HepG2 (cell line): ENCODE results near the gene ZBTB47. TPM values are rescaled to one million over a fixed set of nuclear protein-coding genes. Genes with fewer than 3 reads are reported as not detected.

ENCODE experiments used
- ATAC-seq: fragments of 200-7000 bp; cut with Tn5 transposase; 3 replicates; pipeline ENCODE4 v1.9.1; 2020; ENCODE audit warnings: mild to moderate bottlenecking, moderate library complexity
- BruUV-seq: library from RNA; stranded (reverse); fragments of 400-500 nt; replicated peaks from 2 replicates; lab custom pipeline; 2021; lab: Mats Ljungman, UMichigan
- CTCF ChIA-PET: fragments of 300-600 bp; formaldehyde crosslinking; extraction: SDS; loops from one replicate; lab custom pipeline; 2021; ENCODE audit warnings: low total read pairs, inconsistent platforms, low intra/inter-chr PET ratio; lab: Yijun Ruan, JAX
- POLR2A ChIA-PET: fragments of 350-600 bp; sonication (Branson Sonifier 250); formaldehyde crosslinking; loops from one replicate; lab custom pipeline; 2020; ENCODE audit warnings: antibody characterized with exemption, inconsistent platforms; lab: Yijun Ruan, JAX
- DNase-seq: peaks from one replicate; pipeline ENCODE4 v3.0.0-alpha.2; 2015; ENCODE audit warnings: low spot score
- FAIRE-seq: peaks from 3 replicates; lab custom pipeline; 2011; peaks lifted over from hg19 to GRCh38; lab: Jason Lieb, UNC
- H2AFZ ChIP-seq: one replicate; pipeline ENCODE4 v1.6.1; 2011; ENCODE audit warnings: low read length, inconsistent platforms
- H3K27ac ChIP-seq: fragments of 300-600 bp; 3 replicates; pipeline ENCODE4 v1.8.0; 2011; ENCODE audit warnings: mixed run types, mild to moderate bottlenecking, mixed read lengths, low read length, inconsistent platforms; ENCODE audit not compliant: insufficient read depth; ENCODE audit errors: extremely low read length
- H3K27me3 ChIP-seq, 2 experiments: fragments of 200-600 bp in 1 of 2; 2 replicates in 1 of 2; 3 replicates in 1 of 2; pipeline versions ENCODE4 v1.6.0 to v1.8.0; 2011; ENCODE audit warnings: low read length in 2 of 2, mild to moderate bottlenecking in 2 of 2, moderate library complexity in 2 of 2, inconsistent platforms in 1 of 2; ENCODE audit not compliant: insufficient read depth in 2 of 2, control insufficient read depth in 1 of 2
- H3K36me3 ChIP-seq, 2 experiments: fragments of 200-600 bp in 1 of 2; replicated peaks in 1 of 2; 2 replicates in 1 of 2; 3 replicates in 1 of 2; pipeline versions ENCODE4 v1.5.1 to v1.8.0; 2011; ENCODE audit warnings: low read length in 2 of 2, inconsistent platforms in 1 of 2; ENCODE audit not compliant: insufficient read depth in 2 of 2, control insufficient read depth in 1 of 2
- H3K4me1 ChIP-seq: 2 replicates; pipeline ENCODE4 v1.5.1; 2012; ENCODE audit warnings: low read length, inconsistent platforms; ENCODE audit not compliant: insufficient read depth
- H3K4me2 ChIP-seq: 2 replicates; pipeline ENCODE4 v1.6.0; 2011; ENCODE audit warnings: low read depth, low read length, inconsistent platforms
- H3K4me3 ChIP-seq, 3 experiments: fragments of 200-600 bp in 1 of 3; sonication (generic), shearing (Covaris generic) in 1 of 3; replicated peaks in 1 of 3; 2 replicates each; pipeline ENCODE4 v1.5.1; 2011 to 2016; ENCODE audit warnings: low read length in 3 of 3, inconsistent platforms in 2 of 3, low read depth in 2 of 3, mild to moderate bottlenecking in 2 of 3, control low read depth in 1 of 3, mixed read lengths in 1 of 3; ENCODE audit not compliant: insufficient read depth in 1 of 3
- H3K79me2 ChIP-seq: one replicate; pipeline ENCODE4 v1.6.1; 2011; ENCODE audit warnings: low read length, inconsistent platforms; ENCODE audit not compliant: insufficient read depth
- H3K9ac ChIP-seq: 2 replicates; pipeline ENCODE4 v1.6.0; 2011; ENCODE audit warnings: mild to moderate bottlenecking, low read depth, low read length, inconsistent platforms; ENCODE audit not compliant: insufficient read depth
- H3K9me3 ChIP-seq: 2 replicates; pipeline ENCODE4 v1.5.1; 2012; ENCODE audit warnings: mild to moderate bottlenecking, low read length
- H4K20me1 ChIP-seq: 2 replicates; pipeline ENCODE4 v1.6.0; 2011; ENCODE audit warnings: inconsistent platforms, mild to moderate bottlenecking, low read length, moderate library complexity; ENCODE audit not compliant: insufficient read depth
- ATRX ChIP-seq: sonication (generic); formaldehyde crosslinking; IDR thresholded peaks from 2 replicates; pipeline ENCODE4 v1.4.0; 2020; ENCODE audit warnings: missing genetic modification reagents, borderline replicate concordance
- CREM ChIP-seq, 2 experiments: sonication (generic) in 1 of 2; formaldehyde crosslinking in 1 of 2; IDR thresholded peaks; 2 replicates each; pipeline versions ENCODE4 v1.4.0 to v1.6.1; 2016 to 2020; ENCODE audit warnings: antibody characterized with exemption in 1 of 2, mild to moderate bottlenecking in 1 of 2, missing genetic modification reagents in 1 of 2
- ELF4 ChIP-seq: sonication (generic); formaldehyde crosslinking; IDR thresholded peaks from 2 replicates; pipeline ENCODE4 v1.5.0; 2020; ENCODE audit warnings: missing genetic modification reagents, mild to moderate bottlenecking, moderate library complexity, borderline replicate concordance
- FOXP4 ChIP-seq: sonication (generic); formaldehyde crosslinking; IDR thresholded peaks from 2 replicates; pipeline ENCODE4 v1.4.0; 2020; ENCODE audit warnings: missing genetic modification reagents
- HMG20A ChIP-seq: IDR thresholded peaks from 2 replicates; pipeline ENCODE4 v1.6.1; 2016; ENCODE audit warnings: borderline replicate concordance
- HNRNPK ChIP-seq: fragments of 200-400 bp; formaldehyde crosslinking; IDR thresholded peaks from 2 replicates; pipeline ENCODE4 v1.6.1; 2018; ENCODE audit warnings: low read length, low read depth, moderate library complexity, mild to moderate bottlenecking; ENCODE audit not compliant: poor library complexity, severe bottlenecking
- HNRNPUL1 ChIP-seq: fragments of 200-400 bp; formaldehyde crosslinking; IDR thresholded peaks from 2 replicates; pipeline ENCODE4 v1.6.1; 2017; ENCODE audit warnings: low read depth, mild to moderate bottlenecking, low read length, moderate library complexity
- LCORL ChIP-seq, 2 experiments: fragments of 450-650 bp in 1 of 2; sonication (generic) in 1 of 2; formaldehyde crosslinking in 1 of 2; IDR thresholded peaks; 2 replicates each; pipeline versions ENCODE4 v1.5.0 to v1.6.1; 2017 to 2020; ENCODE audit warnings: antibody characterized with exemption in 1 of 2, missing genetic modification reagents in 1 of 2
- RELA ChIP-seq: sonication (generic); formaldehyde crosslinking; IDR thresholded peaks from 2 replicates; pipeline ENCODE4 v1.4.0; 2020; ENCODE audit warnings: missing genetic modification reagents
- REPIN1 ChIP-seq: sonication (generic); formaldehyde crosslinking; IDR thresholded peaks from 2 replicates; pipeline ENCODE4 v1.8.0; 2022; ENCODE audit warnings: missing genetic modification reagents, low read depth, mild to moderate bottlenecking, borderline replicate concordance
- SRF ChIP-seq: IDR thresholded peaks from 2 replicates; pipeline ENCODE4 v1.6.1; 2011; ENCODE audit warnings: mild to moderate bottlenecking, low read depth, low read length, moderate library complexity
- ZMAT5 ChIP-seq: sonication (generic); formaldehyde crosslinking; IDR thresholded peaks from 2 replicates; pipeline ENCODE4 v1.5.0; 2020; ENCODE audit warnings: mild to moderate bottlenecking, low read depth, missing genetic modification reagents, borderline replicate concordance
- ZNF232 ChIP-seq: sonication (generic); formaldehyde crosslinking; IDR thresholded peaks from 2 replicates; pipeline ENCODE4 v1.4.0; 2020; ENCODE audit warnings: missing genetic modification reagents, borderline replicate concordance
- ZNF33A ChIP-seq: sonication (generic); formaldehyde crosslinking; IDR thresholded peaks from 2 replicates; pipeline ENCODE4 v1.5.1; 2020; ENCODE audit warnings: missing genetic modification reagents, mild to moderate bottlenecking, moderate library complexity, borderline replicate concordance
- ZNF576 ChIP-seq: sonication (generic); formaldehyde crosslinking; IDR thresholded peaks from 2 replicates; pipeline ENCODE4 v1.4.0; 2020; ENCODE audit warnings: mild to moderate bottlenecking, missing genetic modification reagents
- ZNF672 ChIP-seq: sonication (generic); formaldehyde crosslinking; IDR thresholded peaks from 2 replicates; pipeline ENCODE4 v1.8.1; 2022; ENCODE audit warnings: missing genetic modification reagents
- ZNF674 ChIP-seq: sonication (generic); formaldehyde crosslinking; IDR thresholded peaks from 2 replicates; pipeline ENCODE4 v1.5.0; 2020; ENCODE audit warnings: low read depth, mild to moderate bottlenecking, missing genetic modification reagents
- ZNF691 ChIP-seq: sonication (generic); formaldehyde crosslinking; IDR thresholded peaks from 2 replicates; pipeline ENCODE4 v1.4.0; 2020; ENCODE audit warnings: missing genetic modification reagents, low read depth, mild to moderate bottlenecking, borderline replicate concordance
- ZNF761 ChIP-seq: sonication (generic); formaldehyde crosslinking; conservative IDR thresholded peaks from 2 replicates; pipeline ENCODE4 v1.4.0; 2020; ENCODE audit warnings: mild to moderate bottlenecking, missing genetic modification reagents
- ZNF777 ChIP-seq: sonication (generic); formaldehyde crosslinking; IDR thresholded peaks from 2 replicates; pipeline ENCODE4 v1.4.0; 2020; ENCODE audit warnings: missing genetic modification reagents
- WGBS: methylation state at CpG from one replicate; pipeline ENCODE4 v1.1.6; 2017; ENCODE audit warnings: low lambda C conversion rate; 5-methylcytosine and 5-hydroxymethylcytosine counted together
- in situ Hi-C: cut with HindIII; loops from 2 replicates; pipeline ENCODE4 v1.10.0; 2017; ENCODE audit warnings: low pct_unique_long_range_greater_than_20kb; ENCODE audit not compliant: extremely low pct_ligation_motif_present
- intact Hi-C: fragments of 100-400 bp; cut with micrococcal nuclease; formaldehyde crosslinking; loops from one replicate; pipeline ENCODE4 v1.10.0; 2022; ENCODE audit not compliant: unreplicated experiment
- polyA plus RNA-seq, 8 experiments: library from polyadenylated mRNA; depleted of rRNA in 3 of 8; stranded (reverse) in 7 of 8; unstranded in 1 of 8; fragments of >200 nt; fragmentation: Illumina TruSeq in 4 of 8; extraction: Trizol in 4 of 8; gene quantifications; 2 replicates each; pipeline versions ENCODE4 v1.2.1 to v1.2.3, GENCODE V29; 2011 to 2016; ENCODE audit warnings: low read depth in 4 of 8, missing spikeins in 1 of 8, mixed read lengths in 1 of 8; ENCODE audit not compliant: insufficient read depth in 1 of 8
- total RNA-seq, 5 experiments: library from RNA; depleted of rRNA; stranded (reverse); fragments of >200 nt; fragmentation: Illumina TruSeq; extraction: Trizol; gene quantifications; 2 replicates each; pipeline ENCODE4 v1.2.3, GENCODE V29; 2016; ENCODE audit warnings: low read depth in 1 of 5

The ZBTB47 gene
- total and polyA plus RNA-seq, 2 of the 13 experiments (the other 11 are each of a cell fraction or from before 2014, with no cell fraction given): 1.5 to 3.1 TPM

- no peak for TF ChIP-seq ZNF691 (CRISPR knock-in tag)
- TF ChIP-seq ZNF777: no peak
- no peak for TF ChIP-seq REPIN1 (CRISPR knock-in tag)
- no peak for TF ChIP-seq RELA (CRISPR knock-in tag)
- TF ChIP-seq ZNF232 (CRISPR knock-in tag): no peak
- TF ChIP-seq ZNF672 (CRISPR knock-in tag): no peak
- TF ChIP-seq ZNF576 (CRISPR knock-in tag): no peak
- no peak for TF ChIP-seq HNRNPK
- TF ChIP-seq ZNF674 (CRISPR knock-in tag): no peak
These were observed 39.4 kb downstream of the ZBTB47 start (continued) for GRCh38 chr3:42692667-42693529.

- POLR2A ChIA-PET: no interaction called here
- in situ Hi-C loops (no loop called here), intact Hi-C loops (no loop called here)
- WGBS: 26% methylated on average over 4 of the region's 4 CpGs
- Histone ChIP-seq H3K9me3 (no peaks in the 10 kb centered on the region), H2AFZ (no peak overlapping the region), H3K27me3 (peaks cover 6 to 47% of the 10 kb centered on the region in 2 experiments; a peak in 4 of 5 replicates), H3K4me3 (no peak overlapping the region), H3K4me2 (no peak overlapping the region), H3K79me2 (no peaks in the 10 kb centered on the region), H3K36me3 (no peaks in the 10 kb centered on the region), H3K9ac (no peak overlapping the region), H3K4me1 (no peaks in the 10 kb centered on the region), H4K20me1 (no peaks in the 10 kb centered on the region), H3K27ac (no peak overlapping the region)
- ATAC-seq (no peak), DNase-seq (no peak), FAIRE-seq (no peak)
- CTCF ChIA-PET: no interaction called here
- no TSS peak for BruUV-seq
- no peak for TF ChIP-seq FOXP4
- TF ChIP-seq HNRNPUL1: no peak
- TF ChIP-seq ELF4: no peak
- no peak for TF ChIP-seq ZMAT5
- no peak for TF ChIP-seq ZNF761 (CRISPR knock-in tag)
- no peak for TF ChIP-seq ATRX (CRISPR knock-in tag)
- TF ChIP-seq SRF: no peak
- no peak for TF ChIP-seq CREM (IDR thresholded peaks at IDR 0.05)
- TF ChIP-seq CREM (CRISPR knock-in tag; IDR thresholded peaks at IDR 0.05): no peak
- no peak for TF ChIP-seq LCORL (IDR thresholded peaks at IDR 0.05)
- no peak for TF ChIP-seq LCORL (CRISPR knock-in tag; IDR thresholded peaks at IDR 0.05)
- no peak for TF ChIP-seq HMG20A (CRISPR knock-in tag)
- TF ChIP-seq ZNF33A (CRISPR knock-in tag): no peak
These were observed 40.0 kb downstream of the ZBTB47 start for GRCh38 chr3:42693530-42693930.
